Uterus (tissue), 2 donors: ENCODE results near the gene GTF3C5.

ENCODE experiments used
- POLR2A ChIP-seq, 2 donors: fragments of 450-650 bp; IDR thresholded peaks; one replicate each; pipeline ENCODE4 v1.6.1; 2016; ENCODE audit warnings: antibody characterized with exemption in 2 of 2, mild to moderate bottlenecking in 1 of 2, moderate library complexity in 1 of 2
- TF ChIP-seq, protein P1 (sequence below), 4 experiments: fragments of 200-600 bp in 2 of 4; fragments of 450-650 bp in 2 of 4; sonication (generic) in 2 of 4; IDR thresholded peaks; one replicate each; pipeline ENCODE4 v1.5.1; 2016 to 2019; ENCODE audit warnings: antibody characterized with exemption in 4 of 4, mild to moderate bottlenecking in 2 of 4, moderate library complexity in 1 of 4

DNA sequence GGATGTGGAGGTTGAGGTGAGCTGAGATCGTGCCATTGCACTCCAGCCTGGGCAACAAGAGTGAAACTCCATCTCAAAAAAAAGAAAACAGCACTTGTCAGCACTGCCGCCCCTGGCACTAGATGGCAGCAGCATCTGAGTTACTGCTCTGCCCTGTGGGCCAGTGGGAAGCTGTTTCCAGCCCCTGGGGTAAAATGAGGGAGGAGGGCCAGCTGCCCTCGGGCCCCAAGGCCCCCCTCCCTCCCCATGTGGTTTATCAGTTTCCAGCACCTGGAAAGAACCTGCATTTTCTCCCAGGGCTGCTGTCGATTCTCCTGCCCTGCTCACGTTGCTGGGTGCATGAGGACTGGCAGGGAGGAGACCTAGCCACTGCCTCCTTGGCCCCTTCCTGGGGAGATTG lies 17.8 kb downstream of the GTF3C5 start:
- TF ChIP-seq, protein P1, sequence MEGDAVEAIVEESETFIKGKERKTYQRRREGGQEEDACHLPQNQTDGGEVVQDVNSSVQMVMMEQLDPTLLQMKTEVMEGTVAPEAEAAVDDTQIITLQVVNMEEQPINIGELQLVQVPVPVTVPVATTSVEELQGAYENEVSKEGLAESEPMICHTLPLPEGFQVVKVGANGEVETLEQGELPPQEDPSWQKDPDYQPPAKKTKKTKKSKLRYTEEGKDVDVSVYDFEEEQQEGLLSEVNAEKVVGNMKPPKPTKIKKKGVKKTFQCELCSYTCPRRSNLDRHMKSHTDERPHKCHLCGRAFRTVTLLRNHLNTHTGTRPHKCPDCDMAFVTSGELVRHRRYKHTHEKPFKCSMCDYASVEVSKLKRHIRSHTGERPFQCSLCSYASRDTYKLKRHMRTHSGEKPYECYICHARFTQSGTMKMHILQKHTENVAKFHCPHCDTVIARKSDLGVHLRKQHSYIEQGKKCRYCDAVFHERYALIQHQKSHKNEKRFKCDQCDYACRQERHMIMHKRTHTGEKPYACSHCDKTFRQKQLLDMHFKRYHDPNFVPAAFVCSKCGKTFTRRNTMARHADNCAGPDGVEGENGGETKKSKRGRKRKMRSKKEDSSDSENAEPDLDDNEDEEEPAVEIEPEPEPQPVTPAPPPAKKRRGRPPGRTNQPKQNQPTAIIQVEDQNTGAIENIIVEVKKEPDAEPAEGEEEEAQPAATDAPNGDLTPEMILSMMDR (IDR thresholded peaks at IDR 0.05) = no peak
- no peak for TF ChIP-seq POLR2A (IDR thresholded peaks at IDR 0.05)
